ENCODE data around the gene XPO6.

XPO6 gene

DNA sequence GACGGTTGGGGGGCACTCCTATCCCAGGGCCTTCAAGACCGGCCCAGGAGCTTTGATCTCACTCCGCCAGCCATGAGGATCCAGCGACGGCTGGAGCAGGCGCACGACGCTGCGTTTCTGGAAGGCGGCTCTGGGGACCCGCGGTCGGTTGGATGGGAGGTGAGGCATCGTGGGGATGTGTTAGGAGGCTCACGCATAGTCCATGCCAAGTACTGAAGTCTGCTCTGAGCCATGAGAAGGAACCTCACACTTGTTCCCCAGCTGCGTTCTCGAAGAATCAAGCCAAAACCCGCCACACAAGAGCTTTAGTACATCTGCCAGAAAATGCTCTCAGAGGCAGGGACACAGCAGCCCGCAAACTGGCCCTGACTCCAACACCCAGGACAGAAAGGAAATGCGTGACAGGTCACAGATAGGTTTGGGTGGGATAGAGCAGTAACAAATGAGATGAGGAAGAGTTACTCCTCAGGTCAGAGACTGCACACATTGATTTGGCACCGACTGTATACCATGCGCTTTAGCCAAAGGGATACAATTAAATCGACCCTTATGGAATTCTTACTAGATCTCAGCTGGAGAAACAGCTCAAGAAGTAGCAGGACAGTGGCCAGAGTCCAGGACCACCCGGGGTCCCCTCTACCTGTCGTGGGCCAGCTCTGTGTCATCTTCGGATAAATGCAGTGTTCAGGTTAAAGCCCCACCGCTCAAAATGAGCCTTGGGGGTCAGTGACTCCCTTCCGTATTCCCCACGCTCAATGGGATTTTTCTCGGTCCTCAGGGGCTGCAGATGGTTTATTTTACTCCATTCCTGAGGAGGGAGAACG, 141.6 kb downstream of the XPO6 start:
- no peak overlapping the region for H3K4me3 ChIP-seq (replicated peaks; ENCODE audit: low read depth, low read length)
- DNase-seq (ENCODE audit: extremely low read depth, low read depth) = no peak
- no peak for TF ChIP-seq CTCF (IDR thresholded peaks at IDR 0.05; ENCODE audit: low read depth, low read length, missing control alignments)

DNA sequence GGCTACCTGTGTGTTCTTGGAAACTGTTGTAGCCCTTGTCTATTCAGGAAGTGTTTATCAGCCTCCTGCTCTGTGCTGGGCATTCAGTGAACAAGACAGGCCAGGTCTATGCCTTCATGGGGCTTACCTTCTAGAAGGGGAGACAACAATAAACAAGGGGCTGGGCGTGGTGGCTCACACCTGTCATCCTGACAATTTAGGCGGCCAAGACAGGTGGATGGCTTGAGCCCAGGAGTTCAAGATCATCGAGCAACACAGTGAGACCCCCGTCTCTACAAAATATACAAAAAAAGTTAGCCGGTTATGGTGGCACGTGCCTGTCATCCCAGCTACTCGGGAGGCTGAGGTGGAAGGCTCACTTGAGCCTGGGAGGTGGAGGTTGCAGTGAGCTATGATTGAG, 142.8 kb downstream of the XPO6 start:
- H3K4me3 ChIP-seq (replicated peaks; ENCODE audit: low read depth, low read length) = no peak overlapping the region
- no peak for TF ChIP-seq CTCF (IDR thresholded peaks at IDR 0.05; ENCODE audit: low read depth, low read length, missing control alignments)
- no peak for DNase-seq (ENCODE audit: extremely low read depth, low read depth)

GRCh38 chr16:28067604-28068379, 144.0 kb downstream of the XPO6 start:
- TF ChIP-seq CTCF (IDR thresholded peaks at IDR 0.05; ENCODE audit: low read depth, low read length, missing control alignments) = no peak
- no peak overlapping the region for H3K4me3 ChIP-seq (replicated peaks; ENCODE audit: low read depth, low read length)
- no peak for DNase-seq (ENCODE audit: extremely low read depth, low read depth)

GRCh38 chr16:28064706-28065249, 147.0 kb downstream of the XPO6 start:
- no peak overlapping the region for H3K4me3 ChIP-seq (replicated peaks; ENCODE audit: low read depth, low read length)
- no peak for DNase-seq (ENCODE audit: extremely low read depth, low read depth)
- no peak for TF ChIP-seq CTCF (IDR thresholded peaks at IDR 0.05; ENCODE audit: low read depth, low read length, missing control alignments)

- TF ChIP-seq CTCF (IDR thresholded peaks at IDR 0.05; ENCODE audit: low read depth, low read length, missing control alignments) = no peak
- DNase-seq (ENCODE audit: extremely low read depth, low read depth) = no peak
- no peak overlapping the region for H3K4me3 ChIP-seq (replicated peaks; ENCODE audit: low read depth, low read length)
These were observed 147.6 kb downstream of the XPO6 start for GRCh38 chr16:28064150-28064549.

DNA sequence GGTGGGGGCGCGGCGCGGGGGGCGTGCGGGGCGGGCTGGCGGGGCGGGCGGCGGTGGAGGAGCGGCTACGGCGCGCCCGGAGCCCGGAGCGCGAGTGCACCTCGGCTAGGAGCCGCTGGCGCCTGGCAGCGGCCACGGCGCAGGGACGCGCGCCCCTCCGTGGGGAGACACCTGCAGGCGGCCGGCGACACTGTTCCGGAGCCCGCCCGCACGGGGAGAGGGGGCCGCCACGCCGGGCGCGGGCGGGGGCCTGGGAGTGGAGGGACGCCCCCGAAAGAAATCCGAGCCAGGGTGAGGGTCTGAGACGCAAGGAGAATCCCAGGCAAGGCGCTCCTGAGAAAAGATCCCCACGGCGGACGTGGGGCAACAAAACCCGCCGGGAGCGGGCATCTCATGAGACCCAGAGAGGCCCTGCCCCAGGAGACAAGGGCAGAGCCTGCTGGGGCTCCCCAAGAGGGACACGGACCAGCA, 148.1 kb downstream of the XPO6 start, which contains the start of gene GSG1L:
Gene GSG1L, minus strand, starts transcription at position 124 of the 471 bp plus-strand sequence. CDS start 290 bp downstream, outside the sequence.
- no peak within 1 kb of the TSS for H3K4me3 ChIP-seq (replicated peaks; ENCODE audit: low read depth, low read length)
- DNase-seq (ENCODE audit: extremely low read depth, low read depth) = no peak
- TF ChIP-seq CTCF (IDR thresholded peaks at IDR 0.05; ENCODE audit: low read depth, low read length, missing control alignments) = no peak
